ENCODE data around the gene ATIC. TPM values are rescaled to one million over a fixed set of nuclear protein-coding genes. Genes with fewer than 3 reads are reported as not detected.

ATIC gene
- total and polyA plus RNA-seq, 2 of the 8 experiments (the other 6 are each of a cell fraction or from before 2014, with no cell fraction given), result 139 to 319 TPM

DNA sequence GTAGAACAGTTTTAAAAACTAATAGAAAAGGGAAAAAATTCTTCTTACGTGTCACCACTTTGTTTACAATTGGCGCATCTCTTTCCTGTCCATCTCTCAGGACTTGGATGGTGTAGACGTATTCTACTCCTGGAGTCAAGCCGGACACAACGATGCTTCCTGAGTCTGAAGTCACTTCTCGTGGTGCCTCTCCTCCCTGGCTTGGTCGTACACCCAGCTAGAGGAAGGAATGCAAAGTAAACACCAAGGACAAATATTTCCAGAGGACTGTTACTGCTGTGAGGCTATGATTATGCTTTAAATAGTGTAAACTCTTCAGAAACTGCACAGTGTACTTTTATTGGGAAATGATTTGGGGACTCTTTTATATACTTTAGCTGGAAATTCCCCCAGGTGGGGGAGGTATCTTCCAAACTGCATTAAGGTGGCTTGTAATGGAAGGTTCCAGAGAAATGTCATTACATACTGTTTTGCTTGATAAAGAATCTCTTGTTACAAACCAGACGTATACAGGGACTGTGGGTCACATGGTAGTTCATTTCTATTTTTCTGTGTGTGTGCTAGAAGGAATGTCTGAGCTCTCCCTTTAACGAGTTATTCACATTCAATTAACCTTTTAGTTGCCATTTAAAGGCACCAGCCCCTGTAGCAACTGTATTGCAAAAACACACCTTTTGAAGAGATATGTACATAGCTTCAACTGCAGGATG, 85.9 kb downstream of the ATIC start:
- H3K9ac ChIP-seq (replicated peaks in 1 of 4; ENCODE audit: extremely low read depth in 1 of 4, low read depth in 3 of 4, low read length in 3 of 4), result no peak overlapping the region

More for the DNA sequence above, 85.9 kb downstream of the ATIC start:
- no peak overlapping the region for H3K14ac ChIP-seq (ENCODE audit: insufficient read length)
- no peak overlapping the region for H4K5ac ChIP-seq (ENCODE audit: insufficient read length, low read depth, low read length)
- TF ChIP-seq FOSL1 (IDR thresholded peaks at IDR 0.05; ENCODE audit: insufficient read depth, low read depth, low read length), result no peak
- TF ChIP-seq RBBP5 (IDR thresholded peaks at IDR 0.05; ENCODE audit: borderline replicate concordance, low read depth, low read length), result no peak
- TF ChIP-seq CHD1 (IDR thresholded peaks at IDR 0.05; ENCODE audit: low read depth, low read length), result no peak
- TF ChIP-seq RFX5 (IDR thresholded peaks at IDR 0.05; ENCODE audit: borderline replicate concordance, low read depth, low read length), result no peak
- TF ChIP-seq BCL11A (IDR thresholded peaks at IDR 0.05; ENCODE audit: low read depth in 2 of 2, low read length in 2 of 2), result no peak
- TF ChIP-seq PHF8 (conservative IDR thresholded peaks at IDR 0.05; ENCODE audit: low read depth, low read length), result no peak
- TF ChIP-seq MAFK (IDR thresholded peaks at IDR 0.05; ENCODE audit: low read depth, low read length), result no peak
- CTCF ChIA-PET (ENCODE audit: partially characterized antibody), result interaction anchor here (1.0 kb wide), 1 partner anchor 12 kb away, joined by 4 read pairs; no protein-coding TSS in a partner anchor
- H2AFZ ChIP-seq (ENCODE audit: low read length), result no peak overlapping the region
- H4K91ac ChIP-seq (replicated peaks; ENCODE audit: insufficient read length, low read length), result no peak overlapping the region
- H3K79me2 ChIP-seq (ENCODE audit: control insufficient read depth in 1 of 2, insufficient read depth in 2 of 2, low read length in 2 of 2), result no peaks in the 10 kb centered on the region
- POLR2A ChIA-PET (ENCODE audit: partially characterized antibody), result interaction anchor here (0.6 to 1.8 kb wide), 3 partner anchors 8 to 55 kb away, joined by 3 to 5 read pairs (median 5); no protein-coding TSS in a partner anchor
- H3K9me3 ChIP-seq (ENCODE audit: insufficient read depth in 2 of 2, low read depth in 1 of 2, low read length in 1 of 2), result no peaks in the 10 kb centered on the region
- 83% methylated on average over 9 of the region's 9 CpGs; no CpG with 5 or more reads in 1 of the 2 experiments for WGBS, 2 experiments (ENCODE audit: extremely low coverage in 1 of 2, insufficient coverage in 1 of 2, insufficient read length in 1 of 2, insufficient replicate concordance in 2 of 2, low coverage in 1 of 2, low lambda C conversion rate in 2 of 2, missing lambda C conversion rate in 1 of 2)
- no peak overlapping the region for H3K23ac ChIP-seq (ENCODE audit: insufficient read length)
- H2BK15ac ChIP-seq (ENCODE audit: low read length), result no peak overlapping the region
- H3K27ac ChIP-seq (ENCODE audit: low read depth, low read length), result no peak overlapping the region
- H3K4me2 ChIP-seq (ENCODE audit: insufficient read depth in 1 of 2, low read depth in 2 of 2, low read length in 2 of 2), result no peak overlapping the region; a peak in 1 of 4 replicates
- no peaks in the 10 kb centered on the region for H4K20me1 ChIP-seq (replicated peaks in 1 of 2; ENCODE audit: control insufficient read depth in 1 of 2, insufficient read depth in 2 of 2, low read length in 2 of 2)
- no peak for FAIRE-seq
- H3K4me3 ChIP-seq (ENCODE audit: extremely low read depth in 1 of 4, insufficient read depth in 2 of 4, low read depth in 3 of 4, low read length in 4 of 4), result no peak overlapping the region
- H3K36me3 ChIP-seq (ENCODE audit: control insufficient read depth in 2 of 4, insufficient read depth in 4 of 4, low read length in 3 of 4), result peaks cover 2 to 17% (median 8%) of the 10 kb centered on the region in 4 experiments; a peak in 4 of 8 replicates
- DNase-seq (ENCODE audit: low read depth in 1 of 2, low spot score in 2 of 2), result no peak
- H3K4ac ChIP-seq (replicated peaks; ENCODE audit: insufficient read length, low read depth, low read length), result no peak overlapping the region
- no peak overlapping the region for H3K56ac ChIP-seq (replicated peaks; ENCODE audit: insufficient read length, low read depth, low read length)
- H3K79me1 ChIP-seq (ENCODE audit: low read depth, low read length), result no peaks in the 10 kb centered on the region
- no peaks in the 10 kb centered on the region; a peak in 1 of 7 replicates for H3K4me1 ChIP-seq (replicated peaks in 1 of 4; ENCODE audit: control insufficient read depth in 3 of 4, insufficient read depth in 4 of 4, low read length in 3 of 4)
- H2BK20ac ChIP-seq (ENCODE audit: low read length), result no peak overlapping the region
- H2BK5ac ChIP-seq (ENCODE audit: low read depth, low read length), result no peak overlapping the region
- H2AK5ac ChIP-seq (ENCODE audit: low read depth, low read length), result no peak overlapping the region
- no peak overlapping the region for H3K18ac ChIP-seq (ENCODE audit: extremely low read depth, low read length)
- H4K8ac ChIP-seq (ENCODE audit: extremely low read depth, insufficient read depth, low read length), result no peak overlapping the region
- no peaks in the 10 kb centered on the region for H3K23me2 ChIP-seq (ENCODE audit: low read depth, low read length)
- H3K27me3 ChIP-seq (replicated peaks in 1 of 4; ENCODE audit: control insufficient read depth in 3 of 4, extremely low read depth in 1 of 4, insufficient read depth in 3 of 4, low read length in 3 of 4), result no peaks in the 10 kb centered on the region
- no peak overlapping the region for H2BK120ac ChIP-seq (replicated peaks; ENCODE audit: low read depth, low read length)
- no peak overlapping the region for H2BK12ac ChIP-seq (ENCODE audit: low read depth, low read length)
